PC-9 (cell line): Measurements from ENCODE around the gene EAF1. TPM values are rescaled to one million over a fixed set of nuclear protein-coding genes. Genes with fewer than 3 reads are reported as not detected.

Source experiments
- BruUV-seq: library from RNA; stranded (reverse); fragments of 400-500 nt; replicated peaks from 2 replicates; lab custom pipeline; 2021; lab: Mats Ljungman, UMichigan
- CTCF ChIA-PET: fragments of 300-600 bp; sonication (Branson Sonifier 250); formaldehyde crosslinking; loops from one replicate; lab custom pipeline; 2022; ENCODE audit warnings: antibody characterized with exemption; lab: Charles Lee
- POLR2A ChIA-PET: fragments of 300-600 bp; sonication (Branson Sonifier 250); formaldehyde crosslinking; loops from one replicate; lab custom pipeline; 2022; ENCODE audit warnings: antibody characterized with exemption; ENCODE audit not compliant: unreplicated experiment; lab: Charles Lee
- DNase-seq, 2 experiments: peaks; one replicate each; pipeline versions ENCODE4 v3.0.0 to v3.0.0-alpha.2; 2015 to 2022; ENCODE audit warnings: mixed read lengths in 1 of 2
- H2AFZ ChIP-seq: fragments of 200-600 bp; sonication (generic); 2 replicates; pipeline ENCODE4 v1.8.1; 2017; ENCODE audit warnings: antibody characterized with exemption
- H3F3A ChIP-seq: fragments of 200-600 bp; sonication (generic); 2 replicates; pipeline ENCODE4 v1.8.1; 2017; ENCODE audit warnings: antibody characterized with exemption, mild to moderate bottlenecking, low read depth; ENCODE audit not compliant: insufficient read depth
- H3K27ac ChIP-seq: fragments of 200-600 bp; sonication (generic); 2 replicates; pipeline ENCODE4 v1.6.1; 2016; ENCODE audit warnings: mixed run types
- H3K27me3 ChIP-seq: fragments of 200-600 bp; sonication (generic); 2 replicates; pipeline ENCODE4 v1.6.1; 2016; ENCODE audit warnings: low read depth, mixed run types; ENCODE audit not compliant: insufficient read depth
- H3K36me3 ChIP-seq: fragments of 200-600 bp; sonication (generic); 2 replicates; pipeline ENCODE4 v1.6.1; 2016; ENCODE audit warnings: low read depth, mixed run types
- H3K4me1 ChIP-seq: fragments of 200-600 bp; sonication (generic); replicated peaks from 2 replicates; pipeline ENCODE4 v1.6.1; 2016; ENCODE audit warnings: mixed run types; ENCODE audit not compliant: insufficient read depth
- H3K4me2 ChIP-seq: fragments of 200-600 bp; sonication (generic); 2 replicates; pipeline ENCODE4 v1.6.1; 2017; ENCODE audit warnings: mixed run types
- H3K4me3 ChIP-seq: fragments of 200-600 bp; sonication (generic); 2 replicates; pipeline ENCODE4 v1.6.1; 2016; ENCODE audit warnings: mixed run types
- H3K79me2 ChIP-seq: fragments of 200-600 bp; sonication (generic); 2 replicates; pipeline ENCODE4 v1.6.1; 2017; ENCODE audit warnings: low read depth, mixed run types
- H3K9me2 ChIP-seq: fragments of 200-600 bp; sonication (generic); 2 replicates; pipeline ENCODE4 v1.8.1; 2017; ENCODE audit warnings: mild to moderate bottlenecking; ENCODE audit not compliant: insufficient read depth
- H3K9me3 ChIP-seq: fragments of 200-600 bp; sonication (generic); 2 replicates; pipeline ENCODE4 v1.8.1; 2016; ENCODE audit warnings: low read depth; ENCODE audit not compliant: insufficient read depth
- H4K20me1 ChIP-seq: fragments of 200-600 bp; sonication (generic); 2 replicates; pipeline ENCODE4 v1.8.1; 2017; ENCODE audit not compliant: insufficient read depth
- EZH2 ChIP-seq: fragments of 200-600 bp; sonication (generic); IDR thresholded peaks from 2 replicates; pipeline ENCODE4 v1.8.0; 2017; ENCODE audit warnings: antibody characterized with exemption, low read depth
- intact Hi-C: fragments of 100-400 bp; cut with micrococcal nuclease; formaldehyde crosslinking; loops from one replicate; pipeline ENCODE4 v1.10.0; 2022; ENCODE audit not compliant: unreplicated experiment
- total RNA-seq: library from RNA; stranded (reverse); gene quantifications from 2 replicates; pipeline ENCODE4 v1.2.3, GENCODE V29; 2021
- TF ChIP-seq, protein P1 (sequence below): fragments of 200-600 bp; sonication (generic); conservative IDR thresholded peaks from 2 replicates; pipeline ENCODE4 v1.6.1; 2017; ENCODE audit warnings: mixed run types, antibody characterized with exemption, mild to moderate bottlenecking, moderate library complexity

The EAF1 gene
- total RNA-seq, 1 experiment from 2014 or later, result 16.4 TPM

DNA sequence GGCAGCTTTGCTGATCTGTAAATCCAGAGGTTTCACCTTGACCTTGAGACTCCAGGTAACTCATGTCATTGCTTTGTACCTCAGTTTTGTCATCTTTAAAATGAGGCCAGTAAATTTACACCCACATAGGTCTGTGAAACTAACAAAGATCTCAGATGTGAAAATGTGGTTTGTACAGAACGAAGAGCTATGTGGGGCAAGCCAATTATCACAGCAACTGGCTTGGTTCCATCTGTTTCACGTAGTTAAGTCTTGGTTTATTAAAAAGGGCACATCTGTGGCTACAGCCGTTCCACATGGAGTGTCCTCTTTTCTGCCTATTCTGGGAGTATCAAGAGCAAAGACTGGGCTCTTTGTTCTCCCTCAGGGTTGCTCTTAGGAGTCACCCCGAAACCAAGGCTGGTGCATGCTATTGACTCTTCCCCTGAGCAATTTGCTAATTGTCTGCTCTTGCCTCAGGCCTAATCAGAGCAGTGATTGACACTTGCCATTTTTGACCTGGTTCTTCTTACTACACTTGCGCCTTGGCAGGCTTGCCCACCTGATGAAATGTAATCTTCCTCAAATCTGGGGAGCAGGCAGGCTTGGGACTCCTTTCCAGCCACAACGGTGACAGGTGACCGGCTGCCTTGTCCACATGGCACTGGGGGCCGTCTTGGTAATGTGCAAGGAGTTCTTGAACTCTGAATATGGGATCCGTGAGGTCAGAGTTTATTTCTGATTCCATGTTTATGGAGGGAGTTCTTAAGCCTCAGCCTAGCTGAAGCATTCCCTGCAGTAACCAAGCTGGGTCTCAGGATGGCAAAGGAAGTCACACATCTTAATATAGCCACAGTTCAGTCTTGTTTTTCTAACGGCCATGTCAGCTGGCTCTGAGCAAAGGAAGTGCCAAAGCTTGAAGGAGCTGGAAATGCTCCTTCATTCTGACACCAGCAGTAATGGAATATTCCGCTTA lies 40.1 kb downstream of the EAF1 start:
- DNase-seq, result no peak
- Histone ChIP-seq H3K9me3 (no peaks in the 10 kb centered on the region), H3F3A (no peaks in the 10 kb centered on the region), H3K79me2 (no peaks in the 10 kb centered on the region), H3K4me1 (no peaks in the 10 kb centered on the region), H3K4me3 (no peak overlapping the region), H3K27me3 (no peaks in the 10 kb centered on the region), H3K4me2 (no peak overlapping the region), H4K20me1 (no peaks in the 10 kb centered on the region), H3K36me3 (no peaks in the 10 kb centered on the region), H3K27ac (no peak overlapping the region), H2AFZ (no peak overlapping the region), H3K9me2 (no peaks in the 10 kb centered on the region)
- intact Hi-C loops, result no loop called here
- TF ChIP-seq, protein P1, sequence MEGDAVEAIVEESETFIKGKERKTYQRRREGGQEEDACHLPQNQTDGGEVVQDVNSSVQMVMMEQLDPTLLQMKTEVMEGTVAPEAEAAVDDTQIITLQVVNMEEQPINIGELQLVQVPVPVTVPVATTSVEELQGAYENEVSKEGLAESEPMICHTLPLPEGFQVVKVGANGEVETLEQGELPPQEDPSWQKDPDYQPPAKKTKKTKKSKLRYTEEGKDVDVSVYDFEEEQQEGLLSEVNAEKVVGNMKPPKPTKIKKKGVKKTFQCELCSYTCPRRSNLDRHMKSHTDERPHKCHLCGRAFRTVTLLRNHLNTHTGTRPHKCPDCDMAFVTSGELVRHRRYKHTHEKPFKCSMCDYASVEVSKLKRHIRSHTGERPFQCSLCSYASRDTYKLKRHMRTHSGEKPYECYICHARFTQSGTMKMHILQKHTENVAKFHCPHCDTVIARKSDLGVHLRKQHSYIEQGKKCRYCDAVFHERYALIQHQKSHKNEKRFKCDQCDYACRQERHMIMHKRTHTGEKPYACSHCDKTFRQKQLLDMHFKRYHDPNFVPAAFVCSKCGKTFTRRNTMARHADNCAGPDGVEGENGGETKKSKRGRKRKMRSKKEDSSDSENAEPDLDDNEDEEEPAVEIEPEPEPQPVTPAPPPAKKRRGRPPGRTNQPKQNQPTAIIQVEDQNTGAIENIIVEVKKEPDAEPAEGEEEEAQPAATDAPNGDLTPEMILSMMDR, result no peak
- no peak for TF ChIP-seq EZH2
- CTCF ChIA-PET, result no interaction called here
- POLR2A ChIA-PET, result no interaction called here
- BruUV-seq, result no TSS peak

DNA sequence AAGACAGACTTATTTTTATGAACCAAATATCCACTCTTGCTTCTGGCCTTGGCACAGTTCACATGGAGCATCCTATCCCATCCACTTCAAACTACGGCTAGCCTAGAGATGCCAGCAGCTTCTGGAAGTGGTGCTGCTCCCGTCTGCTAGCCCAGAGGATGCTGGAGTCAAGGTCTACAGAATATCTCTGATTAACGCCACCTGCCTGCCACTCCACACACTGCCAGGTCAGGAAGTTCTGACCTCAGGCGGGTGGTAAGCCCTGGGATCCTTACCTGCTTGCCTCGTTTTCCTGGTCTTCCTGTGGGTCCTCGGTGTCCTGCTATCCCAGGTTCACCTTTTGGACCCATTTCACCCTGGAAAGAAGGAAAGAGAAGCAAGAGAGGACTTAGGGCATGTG lies 42.9 kb downstream of the EAF1 start:
- Histone ChIP-seq H3F3A (no peaks in the 10 kb centered on the region), H4K20me1 (no peaks in the 10 kb centered on the region), H3K27ac (no peak overlapping the region), H3K9me3 (no peaks in the 10 kb centered on the region), H2AFZ (no peak overlapping the region), H3K36me3 (no peaks in the 10 kb centered on the region), H3K27me3 (no peaks in the 10 kb centered on the region), H3K4me2 (no peak overlapping the region), H3K9me2 (no peaks in the 10 kb centered on the region), H3K79me2 (no peaks in the 10 kb centered on the region), H3K4me3 (no peak overlapping the region), H3K4me1 (no peaks in the 10 kb centered on the region)
- BruUV-seq, result no TSS peak
- no peak for TF ChIP-seq EZH2
- TF ChIP-seq, protein P1, result no peak
- intact Hi-C loops, result no loop called here
- ChIA-PET CTCF (no interaction called here), POLR2A (no interaction called here)
- DNase-seq, result no peak

DNA sequence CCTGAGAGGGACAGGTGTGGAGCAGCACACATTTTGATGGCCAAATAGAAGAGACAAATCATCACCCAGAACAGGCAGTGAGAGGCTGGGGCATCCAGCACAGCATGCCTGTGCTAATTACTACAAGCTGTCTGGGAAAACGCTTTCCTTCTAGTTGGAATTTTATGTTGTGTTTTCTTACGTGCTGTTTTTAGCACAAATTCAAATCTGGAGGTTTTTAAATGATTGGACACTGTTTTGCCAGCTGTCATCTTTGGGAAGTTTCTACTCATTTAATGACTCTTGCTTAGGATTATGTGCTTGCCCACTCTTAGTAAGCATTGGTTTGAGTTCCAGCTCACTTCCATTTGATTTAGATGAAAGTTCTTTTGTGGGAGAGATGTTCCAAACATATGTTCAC lies 43.5 kb downstream of the EAF1 start:
- no peaks in the 10 kb centered on the region for H3K9me2 ChIP-seq
- no peaks in the 10 kb centered on the region for H3K4me1 ChIP-seq
- TF ChIP-seq, protein P1, result no peak
- no peak for TF ChIP-seq EZH2
- H3K4me3 ChIP-seq, result no peak overlapping the region
- no peaks in the 10 kb centered on the region for H3K27me3 ChIP-seq
- intact Hi-C loops, result no loop called here
- H3F3A ChIP-seq, result no peaks in the 10 kb centered on the region
- ChIA-PET POLR2A (no interaction called here), CTCF (no interaction called here)
- BruUV-seq, result no TSS peak
- no peak overlapping the region for H3K4me2 ChIP-seq
- H3K27ac ChIP-seq, result no peak overlapping the region
- DNase-seq, result no peak
- no peaks in the 10 kb centered on the region for H3K79me2 ChIP-seq
- H3K36me3 ChIP-seq, result no peaks in the 10 kb centered on the region
- H2AFZ ChIP-seq, result no peak overlapping the region
- H3K9me3 ChIP-seq, result no peaks in the 10 kb centered on the region
- H4K20me1 ChIP-seq, result no peaks in the 10 kb centered on the region
